Neuron (in vitro differentiated cells): ENCODE results near the gene CCSER1.

Experiments used
- H2AFZ ChIP-seq: one replicate; pipeline ENCODE4 v1.6.1; 2013; ENCODE audit warnings: low read depth, mild to moderate bottlenecking, inconsistent platforms, low read length, moderate library complexity
- H3K27me3 ChIP-seq: one replicate; pipeline ENCODE4 v1.6.1; 2013; ENCODE audit warnings: low read length; ENCODE audit not compliant: insufficient read depth
- H3K36me3 ChIP-seq: one replicate; pipeline ENCODE4 v1.6.1; 2013; ENCODE audit warnings: low read length; ENCODE audit not compliant: insufficient read depth
- H3K4me1 ChIP-seq: one replicate; pipeline ENCODE4 v1.6.1; 2013; ENCODE audit warnings: low read length; ENCODE audit not compliant: insufficient read depth
- H3K4me3 ChIP-seq: 2 replicates; pipeline ENCODE4 v1.5.1; 2013; ENCODE audit warnings: mild to moderate bottlenecking, low read length, moderate library complexity
- H3K9me3 ChIP-seq: one replicate; pipeline ENCODE4 v1.6.1; 2013; ENCODE audit warnings: low read length

CCSER1 gene

DNA sequence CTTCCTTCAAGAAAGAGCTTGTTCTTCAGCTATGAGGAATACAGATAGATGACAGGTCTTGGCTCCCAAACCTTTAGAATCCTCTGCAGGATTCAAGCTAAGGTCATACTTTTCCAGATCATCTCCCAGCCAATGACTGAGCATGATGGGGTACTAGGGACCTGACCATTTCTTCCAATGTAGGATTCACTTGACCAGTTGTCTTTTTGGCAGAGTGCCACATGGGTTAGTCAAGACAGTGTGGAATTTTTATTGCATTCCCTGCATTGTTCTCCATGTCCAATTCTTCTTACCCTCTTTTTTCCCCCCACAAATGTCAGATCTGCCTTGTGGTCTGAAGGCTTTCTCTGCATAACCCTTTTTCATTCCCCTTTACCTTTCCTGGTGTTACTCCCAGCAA lies 99.5 kb downstream of the CCSER1 start:
- H3K4me1 ChIP-seq = no peaks in the 10 kb centered on the region
- H2AFZ ChIP-seq = no peak overlapping the region
- H3K4me3 ChIP-seq = no peak overlapping the region

GRCh38 chr4:90227177-90227576 lies 100.0 kb downstream of the CCSER1 start:
- H3K27me3 ChIP-seq = no peaks in the 10 kb centered on the region
- no peaks in the 10 kb centered on the region for H3K4me1 ChIP-seq
- H3K9me3 ChIP-seq = no peaks in the 10 kb centered on the region
- no peak overlapping the region for H3K4me3 ChIP-seq
- no peaks in the 10 kb centered on the region for H3K36me3 ChIP-seq
- H2AFZ ChIP-seq = no peak overlapping the region

More for the DNA sequence above, 99.5 kb downstream of the CCSER1 start:
- H3K36me3 ChIP-seq = no peaks in the 10 kb centered on the region
- H3K9me3 ChIP-seq = no peaks in the 10 kb centered on the region
- H3K27me3 ChIP-seq = no peaks in the 10 kb centered on the region

DNA sequence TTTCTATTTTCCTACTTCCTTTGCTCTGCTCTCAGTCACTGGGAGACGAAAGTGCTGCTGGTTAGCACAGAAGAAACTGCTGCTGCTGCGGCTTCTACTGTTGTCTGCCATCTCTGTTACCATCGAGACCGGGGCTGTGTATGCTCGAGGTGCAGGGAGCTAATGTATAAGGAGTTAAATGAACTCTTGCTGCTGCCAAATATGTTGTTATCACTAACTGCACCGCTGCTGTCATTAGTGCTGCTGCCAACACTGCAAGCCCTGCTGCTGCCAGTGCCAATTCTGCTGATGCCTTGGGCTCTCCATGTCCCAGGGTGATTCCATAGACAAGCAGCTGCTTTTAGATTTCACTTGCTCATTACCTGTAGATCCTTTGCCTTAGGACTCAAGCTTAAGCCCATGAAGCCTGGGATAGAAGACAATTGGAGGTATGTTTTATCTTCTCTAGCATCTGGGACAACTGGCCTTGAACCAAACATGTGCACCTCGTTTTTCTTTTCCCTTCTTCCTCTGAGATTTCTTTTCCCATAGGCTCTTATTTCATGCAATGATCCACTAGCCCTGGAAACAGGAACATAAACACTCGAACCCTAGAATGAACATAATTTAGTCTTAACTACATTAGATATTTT lies 107.8 kb downstream of the CCSER1 start:
- Histone ChIP-seq H3K4me1 (no peaks in the 10 kb centered on the region), H3K36me3 (no peaks in the 10 kb centered on the region), H3K4me3 (no peak overlapping the region), H3K9me3 (no peaks in the 10 kb centered on the region), H3K27me3 (no peaks in the 10 kb centered on the region), H2AFZ (no peak overlapping the region)

DNA sequence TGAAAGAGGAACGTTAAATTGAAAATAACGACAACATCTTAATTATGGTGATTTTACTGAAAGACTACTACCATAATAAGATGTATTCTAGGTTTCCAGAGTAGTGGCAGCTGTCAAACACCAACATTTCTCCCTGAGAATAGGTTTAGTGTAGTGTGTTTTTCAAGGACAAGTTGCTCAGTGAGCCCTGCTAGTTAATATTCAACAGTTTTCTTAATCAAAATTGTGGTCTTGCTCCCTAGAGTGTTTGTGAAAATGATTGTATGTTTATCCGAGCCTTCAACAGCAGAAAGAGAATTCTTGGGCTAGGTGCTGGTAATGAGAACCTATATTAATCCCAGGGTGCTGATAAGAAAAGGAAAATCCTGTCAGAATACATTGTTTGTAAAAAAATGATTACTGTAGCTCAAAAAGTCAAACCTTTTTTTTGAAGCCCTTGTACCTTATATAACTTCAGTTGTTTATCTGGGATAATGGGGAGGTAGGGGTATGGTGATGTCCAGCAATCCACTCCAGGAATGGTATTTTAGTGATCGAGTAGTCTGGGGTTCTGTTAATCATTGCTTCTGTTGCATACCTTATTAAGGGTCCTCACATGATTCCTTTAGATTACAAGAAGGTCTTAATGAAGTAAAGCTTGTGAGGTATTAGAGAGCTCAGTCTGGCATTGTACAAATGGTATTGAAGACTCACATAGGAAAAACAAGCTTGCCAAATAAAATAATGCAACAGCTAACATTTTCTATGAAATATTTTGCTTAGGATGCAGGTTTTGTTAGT lies 110.7 kb downstream of the CCSER1 start:
- Histone ChIP-seq H3K4me3 (no peak overlapping the region), H2AFZ (no peak overlapping the region)

GRCh38 chr4:90240333-90240732 lies 113.1 kb downstream of the CCSER1 start:
- H3K9me3 ChIP-seq = no peaks in the 10 kb centered on the region
- no peak overlapping the region for H2AFZ ChIP-seq
- no peaks in the 10 kb centered on the region for H3K36me3 ChIP-seq
- no peak overlapping the region for H3K4me3 ChIP-seq
- no peaks in the 10 kb centered on the region for H3K4me1 ChIP-seq
- H3K27me3 ChIP-seq = no peaks in the 10 kb centered on the region

More for the DNA sequence above, 110.7 kb downstream of the CCSER1 start:
- H3K27me3 ChIP-seq = no peaks in the 10 kb centered on the region
- no peaks in the 10 kb centered on the region for H3K9me3 ChIP-seq
- H3K36me3 ChIP-seq = no peaks in the 10 kb centered on the region
- H3K4me1 ChIP-seq = no peaks in the 10 kb centered on the region

- H3K27me3 ChIP-seq = no peaks in the 10 kb centered on the region
- H3K36me3 ChIP-seq = no peaks in the 10 kb centered on the region
- H2AFZ ChIP-seq = no peak overlapping the region
- no peaks in the 10 kb centered on the region for H3K9me3 ChIP-seq
- no peak overlapping the region for H3K4me3 ChIP-seq
- no peaks in the 10 kb centered on the region for H3K4me1 ChIP-seq
Measured at GRCh38 chr4:90241008-90241407, 113.8 kb downstream of the CCSER1 start.

GRCh38 chr4:90245837-90246236 lies 118.6 kb downstream of the CCSER1 start:
- Histone ChIP-seq H3K27me3 (no peaks in the 10 kb centered on the region), H2AFZ (no peak overlapping the region), H3K4me1 (no peaks in the 10 kb centered on the region), H3K9me3 (no peaks in the 10 kb centered on the region), H3K36me3 (no peaks in the 10 kb centered on the region), H3K4me3 (no peak overlapping the region)

DNA sequence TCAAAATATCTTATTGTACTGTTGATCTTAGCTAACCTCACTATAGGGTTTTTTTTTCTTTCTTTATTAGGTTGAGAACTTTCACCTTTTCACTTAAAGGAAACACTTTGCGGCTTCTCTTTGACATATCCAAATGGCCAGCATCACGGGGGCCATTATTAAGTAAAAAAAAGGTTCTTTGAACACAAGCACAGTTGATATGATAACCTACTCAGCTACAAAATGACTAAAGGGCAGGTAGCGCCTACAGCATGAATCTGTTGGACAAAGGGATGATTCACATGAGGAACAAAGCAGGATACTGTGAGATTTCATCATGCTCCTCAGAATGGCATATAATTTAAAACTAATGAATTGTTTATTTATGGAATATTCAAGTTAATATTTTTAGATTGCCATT lies 119.6 kb downstream of the CCSER1 start:
- Histone ChIP-seq H3K9me3 (no peaks in the 10 kb centered on the region), H3K27me3 (no peaks in the 10 kb centered on the region)

GRCh38 chr4:90254357-90254756 lies 127.2 kb downstream of the CCSER1 start:
- no peaks in the 10 kb centered on the region for H3K36me3 ChIP-seq
- no peaks in the 10 kb centered on the region for H3K9me3 ChIP-seq

More for the DNA sequence above, 119.6 kb downstream of the CCSER1 start:
- no peaks in the 10 kb centered on the region for H3K36me3 ChIP-seq
- H2AFZ ChIP-seq = no peak overlapping the region
- no peak overlapping the region for H3K4me3 ChIP-seq
- H3K4me1 ChIP-seq = no peaks in the 10 kb centered on the region

DNA sequence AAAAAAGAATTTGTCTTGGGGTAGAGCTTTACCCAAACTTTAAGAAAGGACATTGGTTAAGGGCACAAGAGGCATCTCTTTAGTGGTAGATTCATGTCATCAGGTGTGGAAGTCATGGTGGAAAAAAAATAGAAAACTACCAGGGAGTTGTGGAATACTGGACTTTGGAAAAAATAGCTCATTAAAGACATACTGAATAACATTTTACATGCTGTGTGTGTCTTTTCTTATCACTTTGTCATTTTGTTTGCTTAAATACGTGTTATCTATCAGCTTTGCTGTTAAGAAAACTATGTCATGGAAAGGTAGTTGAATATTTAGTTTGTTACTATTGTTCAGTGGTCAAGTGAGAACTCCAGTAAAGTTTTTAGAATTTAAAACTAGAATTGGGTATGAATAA lies 147.0 kb downstream of the CCSER1 start:
- Histone ChIP-seq H3K4me1 (no peaks in the 10 kb centered on the region), H3K9me3 (no peaks in the 10 kb centered on the region), H2AFZ (no peak overlapping the region), H3K4me3 (no peak overlapping the region), H3K36me3 (no peaks in the 10 kb centered on the region), H3K27me3 (no peaks in the 10 kb centered on the region)

More at GRCh38 chr4:90254357-90254756, 127.2 kb downstream of the CCSER1 start:
- Histone ChIP-seq H3K27me3 (no peaks in the 10 kb centered on the region), H3K4me3 (no peak overlapping the region), H2AFZ (no peak overlapping the region), H3K4me1 (no peaks in the 10 kb centered on the region)

DNA sequence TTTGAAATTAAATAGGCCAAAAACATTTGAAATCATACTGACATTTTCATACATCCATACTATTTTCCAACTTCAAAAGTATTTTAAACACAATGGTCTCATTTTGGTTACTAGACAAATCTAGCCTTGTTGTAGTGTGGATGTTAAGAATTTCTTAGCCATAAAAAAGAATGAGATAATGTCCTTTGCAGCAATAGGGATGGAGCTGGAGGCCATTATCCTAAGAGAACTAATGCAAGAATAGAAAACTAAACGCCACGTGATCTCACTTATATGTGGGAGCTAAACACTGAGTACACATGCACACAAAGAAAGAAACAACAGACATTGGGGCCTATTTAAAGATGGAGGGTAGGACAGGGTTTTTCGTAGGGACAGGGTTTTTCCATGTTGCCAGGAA lies 153.8 kb downstream of the CCSER1 start:
- Histone ChIP-seq H3K4me1 (peaks cover 5% of the 10 kb centered on the region), H3K36me3 (no peaks in the 10 kb centered on the region), H3K27me3 (no peaks in the 10 kb centered on the region), H3K4me3 (no peak overlapping the region), H3K9me3 (no peaks in the 10 kb centered on the region), H2AFZ (no peak overlapping the region)

GRCh38 chr4:90281541-90282355 lies 154.6 kb downstream of the CCSER1 start:
- H3K9me3 ChIP-seq = no peaks in the 10 kb centered on the region
- no peak overlapping the region for H3K4me3 ChIP-seq
- H2AFZ ChIP-seq = no peak overlapping the region
- peaks cover 5% of the 10 kb centered on the region for H3K4me1 ChIP-seq
- no peaks in the 10 kb centered on the region for H3K27me3 ChIP-seq
- no peaks in the 10 kb centered on the region for H3K36me3 ChIP-seq

DNA sequence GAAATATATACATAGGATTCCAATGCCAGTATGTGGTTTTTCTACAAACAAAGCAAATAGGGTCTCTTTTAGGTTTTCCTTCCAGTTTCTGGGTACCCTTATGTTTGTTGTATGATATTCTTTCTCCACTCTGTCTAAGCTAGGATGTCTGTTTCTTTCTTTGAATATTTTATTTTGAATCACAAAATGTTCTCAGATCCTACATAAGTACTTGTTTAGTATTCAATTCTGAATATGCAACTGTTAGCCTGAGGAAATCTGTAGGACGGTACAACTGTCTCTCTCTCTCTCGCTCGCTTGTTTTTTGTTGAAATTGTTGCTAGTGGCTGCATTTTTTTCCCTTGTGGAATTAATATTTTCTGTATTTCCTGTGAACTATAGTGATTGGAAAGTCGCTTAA lies 163.2 kb downstream of the CCSER1 start:
- Histone ChIP-seq H2AFZ (no peak overlapping the region), H3K27me3 (no peaks in the 10 kb centered on the region), H3K9me3 (no peaks in the 10 kb centered on the region), H3K4me3 (no peak overlapping the region), H3K4me1 (no peaks in the 10 kb centered on the region), H3K36me3 (no peaks in the 10 kb centered on the region)
